ENCODE data around the gene ZNF331.

Gene ZNF331

DNA sequence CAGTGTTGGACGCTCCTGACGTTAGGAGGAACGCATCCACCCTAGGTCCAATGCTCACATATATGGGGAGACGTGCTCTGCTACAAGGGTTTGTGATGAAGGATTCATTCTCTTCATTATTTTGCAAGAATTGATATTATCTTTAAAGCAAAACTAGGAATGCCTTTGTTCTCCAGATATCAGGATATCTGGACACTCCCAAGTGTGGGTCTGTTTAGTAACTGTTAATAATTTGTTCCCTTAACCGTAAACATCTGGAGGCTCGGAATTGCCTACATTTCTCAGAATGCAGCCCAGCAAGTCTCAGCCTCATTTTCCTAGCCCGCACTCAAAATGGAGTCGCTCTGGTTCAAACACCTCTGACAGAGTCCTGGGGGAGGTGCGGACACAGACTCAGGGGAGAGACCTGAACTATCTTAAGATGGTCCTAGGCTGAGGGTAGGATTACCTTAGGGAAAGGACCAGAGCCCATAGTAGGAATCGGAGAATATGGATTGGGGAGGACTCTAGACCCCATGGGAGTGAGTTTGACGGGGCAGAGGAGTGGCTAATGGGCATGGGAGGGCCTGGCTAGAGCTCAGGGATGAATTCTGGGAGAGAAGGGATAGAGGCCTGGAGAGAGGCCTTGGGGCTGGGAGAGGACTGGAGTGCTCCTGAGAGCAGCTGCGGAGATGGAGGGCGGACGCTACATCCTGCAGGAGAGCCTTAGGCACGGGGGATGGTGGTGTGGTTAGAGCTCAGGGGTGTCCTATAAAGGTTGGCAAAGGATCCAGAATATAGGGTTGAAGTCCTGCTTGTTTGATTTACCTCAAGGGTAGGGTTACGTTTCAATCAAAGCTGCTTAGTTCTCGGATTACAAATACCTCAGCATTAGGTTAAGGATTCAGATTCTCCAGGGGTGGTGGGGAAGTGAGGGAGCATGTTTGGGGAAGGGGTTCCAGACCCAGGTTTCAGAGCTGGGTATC, 43.2 kb downstream of the ZNF331 start:
- ATAC-seq (peak; percentile 26), DNase-seq (no peak)
- H3K27me3 Mint-ChIP-seq, result no peaks in the 10 kb centered on the region
- H3K9me3 Mint-ChIP-seq, result peaks cover 27 to 57% of the 10 kb centered on the region in 2 donors
- H3K4me1 Mint-ChIP-seq, result no peaks in the 10 kb centered on the region
- peak overlapping the region in 1 of 2 donors; percentile 85 for H3K27ac Mint-ChIP-seq
- no peak overlapping the region for H3K4me3 Mint-ChIP-seq

DNA sequence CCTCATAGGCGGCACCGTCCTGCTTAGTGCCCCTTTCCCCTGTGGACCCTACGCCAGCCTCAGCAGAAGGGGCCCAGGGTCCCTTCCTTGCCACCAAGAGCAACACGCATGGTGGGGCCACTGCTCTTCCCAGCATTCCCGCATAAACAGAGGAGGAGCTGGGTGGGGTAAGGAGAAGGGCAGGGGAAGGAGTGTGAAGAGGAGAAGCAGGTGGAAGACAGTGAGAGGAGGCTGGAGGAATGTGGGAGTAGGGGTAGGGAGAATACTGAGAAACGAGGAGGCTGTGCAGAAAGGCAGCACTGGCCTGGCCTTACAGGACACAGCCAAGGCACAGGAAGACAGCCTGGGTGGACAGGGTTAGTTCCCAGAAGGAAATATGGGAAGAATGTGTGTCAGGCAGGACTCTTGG, 43.9 kb downstream of the ZNF331 start:
- Mint-ChIP-seq H3K27ac (peak overlapping the region in 1 of 2 donors; percentile 77), H3K27me3 (no peaks in the 10 kb centered on the region), H3K9me3 (peaks cover 30 to 58% of the 10 kb centered on the region in 2 donors), H3K4me1 (no peaks in the 10 kb centered on the region), H3K4me3 (no peak overlapping the region)
- ATAC-seq, result no peak
- DNase-seq, result no peak

DNA sequence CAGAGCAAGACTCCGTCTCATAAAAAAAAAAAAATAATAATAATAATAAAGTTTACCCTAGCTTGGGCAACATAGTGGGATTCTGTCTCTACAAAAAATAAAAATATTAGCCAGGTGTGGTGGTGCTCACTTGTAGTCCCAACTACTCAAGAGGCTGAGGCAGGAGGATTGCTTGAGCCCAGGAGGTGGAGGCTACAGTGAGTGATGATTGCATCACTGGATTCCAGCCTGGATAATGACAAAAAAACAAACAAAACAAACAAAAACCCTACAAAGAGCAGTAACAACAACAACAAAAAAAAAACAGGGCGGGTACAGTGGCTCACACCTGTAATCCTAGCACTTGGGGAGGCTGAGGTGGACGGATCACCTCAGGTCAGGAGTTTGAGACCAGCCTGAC, 45.2 kb downstream of the ZNF331 start:
- Mint-ChIP-seq H3K27me3 (no peaks in the 10 kb centered on the region), H3K4me1 (no peaks in the 10 kb centered on the region), H3K4me3 (no peak overlapping the region), H3K9me3 (peaks cover 23 to 45% of the 10 kb centered on the region in 2 donors), H3K27ac (no peak overlapping the region)
- no peak for ATAC-seq
- DNase-seq, result no peak

DNA sequence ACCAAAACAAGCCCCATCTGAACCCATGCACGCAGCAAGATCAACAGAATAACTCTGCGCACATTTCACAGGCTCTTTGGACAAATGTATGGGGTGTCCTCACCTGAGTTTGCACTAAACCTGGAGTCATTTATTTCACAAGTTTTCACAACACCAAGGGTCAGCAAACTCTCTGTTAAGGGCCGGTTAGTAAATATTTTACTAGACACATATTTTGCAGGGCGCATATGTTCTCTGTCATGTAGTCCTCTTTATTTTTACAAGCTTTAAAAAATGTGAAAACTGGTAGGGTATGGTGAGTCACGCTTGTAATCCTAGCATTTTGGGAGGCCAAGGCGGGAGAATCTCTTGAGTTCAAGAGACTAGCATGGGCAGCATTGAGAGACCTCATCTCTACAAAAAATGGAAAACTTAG, 48.3 kb downstream of the ZNF331 start:
- ATAC-seq (no peak), DNase-seq (no peak)
- H3K27me3 Mint-ChIP-seq, result no peaks in the 10 kb centered on the region
- H3K9me3 Mint-ChIP-seq, result peaks cover 14 to 36% of the 10 kb centered on the region in 2 donors
- H3K4me1 Mint-ChIP-seq, result no peaks in the 10 kb centered on the region
- no peak overlapping the region for H3K4me3 Mint-ChIP-seq
- no peak overlapping the region for H3K27ac Mint-ChIP-seq

DNA sequence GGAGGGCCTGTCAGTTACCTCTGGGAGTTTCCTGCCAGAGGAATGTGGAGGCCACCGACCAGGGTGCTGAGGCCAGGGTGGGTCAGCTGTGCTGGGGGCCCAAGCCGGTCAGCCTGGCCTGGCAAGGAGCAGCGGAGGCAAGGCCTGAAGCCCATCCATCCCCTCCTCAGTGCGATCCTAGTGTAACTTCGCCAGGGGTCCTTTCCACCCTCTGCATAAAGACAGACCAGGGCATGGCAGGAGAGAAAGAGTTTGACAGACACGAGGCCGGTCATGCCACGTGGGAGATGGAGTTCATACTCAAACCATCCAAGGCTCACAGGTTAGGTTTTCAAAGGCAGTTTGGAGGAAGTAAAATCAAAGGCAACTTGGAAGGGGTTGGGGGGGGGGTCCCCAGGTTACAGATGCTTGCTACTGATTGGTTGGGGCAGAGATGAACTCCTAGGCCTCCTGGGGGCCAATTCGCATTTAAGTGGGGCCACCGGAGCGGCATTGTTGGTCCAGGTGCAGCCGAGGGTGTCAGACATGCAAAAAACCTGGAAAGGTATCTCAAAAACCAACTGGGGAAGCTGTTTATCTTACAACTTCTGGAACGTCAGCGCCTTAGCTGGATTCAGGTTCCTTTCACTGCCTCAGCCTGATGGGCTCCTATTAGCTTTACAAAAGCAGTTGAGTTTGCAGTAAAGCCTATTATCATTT, 57.0 kb downstream of the ZNF331 start:
- DNase-seq (no peak), ATAC-seq (no peak)
- peaks cover 6 to 30% of the 10 kb centered on the region in 2 donors for H3K9me3 Mint-ChIP-seq
- no peak overlapping the region for H3K27ac Mint-ChIP-seq
- H3K4me1 Mint-ChIP-seq, result no peaks in the 10 kb centered on the region
- H3K27me3 Mint-ChIP-seq, result no peaks in the 10 kb centered on the region
- no peak overlapping the region for H3K4me3 Mint-ChIP-seq

DNA sequence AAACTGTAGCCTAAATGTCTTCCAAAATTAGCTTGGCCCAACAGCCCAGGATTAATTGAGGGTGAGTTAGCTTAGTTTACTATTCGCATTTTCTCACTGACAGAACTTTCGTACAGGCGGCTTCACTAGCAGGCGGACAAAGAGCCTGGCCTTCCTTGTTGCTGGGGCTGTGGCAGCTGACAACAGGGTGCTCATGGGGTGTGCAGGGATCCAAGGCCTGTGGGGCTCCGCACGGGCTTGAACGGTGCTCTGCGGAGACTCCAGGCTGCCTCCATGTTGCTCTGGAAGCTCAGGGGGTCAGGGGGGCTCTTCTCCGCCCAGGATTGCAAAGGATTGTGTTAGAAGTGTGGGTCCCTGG, 57.5 kb downstream of the ZNF331 start:
- Mint-ChIP-seq H3K9me3 (peaks cover 6 to 30% of the 10 kb centered on the region in 2 donors), H3K4me1 (no peaks in the 10 kb centered on the region), H3K27me3 (no peaks in the 10 kb centered on the region), H3K27ac (no peak overlapping the region), H3K4me3 (no peak overlapping the region)
- DNase-seq (no peak), ATAC-seq (no peak)

DNA sequence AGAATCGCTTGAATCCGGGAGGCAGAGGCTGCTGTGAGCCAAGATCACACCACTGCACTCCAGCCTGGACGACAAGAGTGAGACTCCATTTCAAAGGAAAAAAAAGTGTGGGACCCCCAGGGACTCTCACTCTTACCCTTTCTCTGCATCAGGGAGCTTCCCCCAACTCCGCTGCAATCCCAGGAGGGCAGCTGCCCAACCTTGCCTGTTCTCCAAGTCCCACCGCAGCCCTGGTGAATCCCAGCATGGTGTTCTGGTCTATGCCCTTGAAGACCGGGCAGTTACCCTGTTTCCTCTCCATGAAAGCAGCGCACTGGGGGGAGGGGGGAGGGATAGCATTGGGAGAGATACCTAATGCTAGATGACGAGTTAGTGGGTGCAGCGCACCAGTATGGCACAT, 58.1 kb downstream of the ZNF331 start:
- Mint-ChIP-seq H3K27me3 (no peaks in the 10 kb centered on the region), H3K9me3 (peaks cover 5 to 27% of the 10 kb centered on the region in 2 donors)

DNA sequence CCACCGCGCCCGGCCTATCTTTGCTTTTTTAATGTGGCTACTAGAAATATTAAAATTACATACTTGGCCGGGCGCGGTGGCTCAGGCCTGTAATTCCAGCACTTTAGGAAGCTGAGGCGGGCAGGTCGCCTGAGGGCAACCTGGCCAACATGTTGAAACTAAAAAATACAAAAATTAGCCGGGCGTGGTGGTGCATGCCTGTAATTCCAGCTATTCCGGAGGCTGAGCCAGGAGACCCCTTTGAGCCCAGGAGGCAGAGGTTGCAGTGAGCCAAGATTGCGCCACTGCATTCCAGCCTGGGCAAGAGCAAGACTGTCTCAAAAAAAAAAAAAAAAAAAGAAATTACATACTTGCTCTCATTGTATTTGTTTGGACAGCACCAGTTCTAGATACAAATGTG, 59.1 kb downstream of the ZNF331 start:
- ATAC-seq, result no peak
- no peak overlapping the region for H3K27ac Mint-ChIP-seq
- no peaks in the 10 kb centered on the region for H3K27me3 Mint-ChIP-seq
- H3K9me3 Mint-ChIP-seq, result peaks cover 0 to 26% of the 10 kb centered on the region in 2 donors
- H3K4me3 Mint-ChIP-seq, result no peak overlapping the region
- H3K4me1 Mint-ChIP-seq, result no peaks in the 10 kb centered on the region
- no peak for DNase-seq

More for the DNA sequence above, 58.1 kb downstream of the ZNF331 start:
- Mint-ChIP-seq H3K4me1 (no peaks in the 10 kb centered on the region), H3K27ac (no peak overlapping the region), H3K4me3 (no peak overlapping the region)
- ATAC-seq, result no peak
- no peak for DNase-seq

DNA sequence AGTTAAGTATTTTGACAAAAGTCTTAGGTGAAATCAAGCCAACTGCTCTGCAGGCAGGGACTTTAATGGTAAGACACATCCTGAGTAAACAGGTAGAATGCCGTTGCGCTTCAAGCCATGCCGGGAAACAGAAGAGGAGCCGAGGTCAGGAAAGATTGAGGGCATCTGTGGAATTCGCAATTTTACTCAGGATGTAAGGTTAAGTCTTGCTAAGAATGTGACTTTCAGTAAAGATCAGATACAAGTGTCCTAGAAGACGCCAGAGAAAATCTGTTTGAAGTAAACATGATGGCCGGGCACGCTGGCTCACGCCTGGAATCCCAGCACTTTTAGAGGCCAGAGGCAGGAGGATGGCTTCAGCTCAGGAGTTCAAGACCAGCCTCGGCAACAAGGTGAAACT, 60.4 kb downstream of the ZNF331 start:
- ATAC-seq, result no peak
- DNase-seq, result no peak
- H3K4me1 Mint-ChIP-seq, result no peaks in the 10 kb centered on the region
- peaks cover 3 to 28% of the 10 kb centered on the region in 2 donors for H3K9me3 Mint-ChIP-seq
- H3K4me3 Mint-ChIP-seq, result no peak overlapping the region
- no peak overlapping the region for H3K27ac Mint-ChIP-seq
- H3K27me3 Mint-ChIP-seq, result no peaks in the 10 kb centered on the region

DNA sequence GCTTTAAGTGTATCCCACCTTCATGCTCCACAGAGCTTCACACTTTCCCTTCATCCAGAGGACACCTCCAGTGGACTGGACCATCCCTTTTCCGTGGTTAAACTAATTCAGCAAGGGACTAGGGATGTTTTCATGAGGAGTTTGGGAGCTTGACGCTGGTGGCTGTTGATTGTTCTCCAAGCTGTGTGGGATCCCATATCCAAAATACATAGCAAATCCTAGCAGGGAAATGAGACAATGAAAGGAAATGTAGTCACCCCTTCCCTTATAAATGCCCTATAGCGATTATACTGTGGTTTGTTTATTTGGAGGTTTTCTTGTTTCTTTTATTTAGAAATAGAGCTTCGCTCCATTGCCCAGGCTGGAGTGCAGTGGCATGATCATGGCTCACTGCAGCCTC, 62.3 kb downstream of the ZNF331 start:
- no peak for DNase-seq
- ATAC-seq, result no peak
- peaks cover 4 to 20% of the 10 kb centered on the region in 2 donors for H3K9me3 Mint-ChIP-seq
- H3K4me3 Mint-ChIP-seq, result no peak overlapping the region
- H3K27me3 Mint-ChIP-seq, result no peaks in the 10 kb centered on the region
- H3K27ac Mint-ChIP-seq, result no peak overlapping the region
- H3K4me1 Mint-ChIP-seq, result no peaks in the 10 kb centered on the region

DNA sequence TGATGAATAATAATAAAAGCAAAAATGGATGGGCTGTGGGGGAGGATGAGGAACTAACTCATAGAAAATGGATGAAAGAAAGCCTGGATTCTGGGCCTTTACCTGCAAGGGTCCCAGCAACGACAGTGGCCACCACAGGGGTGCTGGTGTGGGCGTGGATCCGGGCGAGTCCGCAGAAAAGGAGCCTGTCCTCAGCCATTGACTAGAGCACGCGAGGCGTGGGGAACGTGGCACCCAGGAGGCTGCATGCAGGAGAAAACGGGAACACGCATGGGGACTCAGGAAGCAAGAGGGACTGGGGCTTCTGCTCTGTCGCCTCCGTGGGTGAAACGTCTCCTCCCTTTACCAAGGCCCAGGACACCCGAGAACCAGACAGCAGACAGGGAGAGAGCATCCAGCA, 68.1 kb downstream of the ZNF331 start:
- no peak for DNase-seq
- Mint-ChIP-seq H3K27me3 (no peaks in the 10 kb centered on the region), H3K4me3 (no peak overlapping the region), H3K27ac (peak overlapping the region in 1 of 2 donors; percentile 36), H3K4me1 (no peaks in the 10 kb centered on the region), H3K9me3 (peaks cover 4 to 17% of the 10 kb centered on the region in 2 donors)
- no peak for ATAC-seq

DNA sequence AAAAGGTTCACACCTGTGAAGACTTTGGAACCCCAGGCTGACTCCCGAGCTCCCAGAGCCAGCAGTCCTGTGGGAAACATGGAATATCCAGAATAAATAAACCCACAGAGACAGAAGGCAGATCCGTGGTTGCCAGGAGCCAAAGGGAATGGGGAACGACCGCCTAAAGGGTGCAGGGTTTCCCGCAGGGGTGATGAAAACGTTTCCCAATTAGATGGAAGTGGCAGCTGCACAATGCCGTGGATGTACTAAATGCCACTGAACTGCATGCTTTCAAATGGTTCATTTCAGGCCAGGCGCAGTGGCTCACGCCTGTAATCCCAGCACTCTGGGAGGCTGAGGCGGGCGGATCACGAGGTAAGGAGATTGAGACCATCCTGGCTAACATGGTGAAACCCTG, 70.4 kb downstream of the ZNF331 start:
- Mint-ChIP-seq H3K27me3 (no peaks in the 10 kb centered on the region), H3K4me3 (no peak overlapping the region), H3K4me1 (no peaks in the 10 kb centered on the region), H3K9me3 (peaks cover 6 to 25% of the 10 kb centered on the region in 2 donors), H3K27ac (no peak overlapping the region)
- DNase-seq, result no peak
- no peak for ATAC-seq

DNA sequence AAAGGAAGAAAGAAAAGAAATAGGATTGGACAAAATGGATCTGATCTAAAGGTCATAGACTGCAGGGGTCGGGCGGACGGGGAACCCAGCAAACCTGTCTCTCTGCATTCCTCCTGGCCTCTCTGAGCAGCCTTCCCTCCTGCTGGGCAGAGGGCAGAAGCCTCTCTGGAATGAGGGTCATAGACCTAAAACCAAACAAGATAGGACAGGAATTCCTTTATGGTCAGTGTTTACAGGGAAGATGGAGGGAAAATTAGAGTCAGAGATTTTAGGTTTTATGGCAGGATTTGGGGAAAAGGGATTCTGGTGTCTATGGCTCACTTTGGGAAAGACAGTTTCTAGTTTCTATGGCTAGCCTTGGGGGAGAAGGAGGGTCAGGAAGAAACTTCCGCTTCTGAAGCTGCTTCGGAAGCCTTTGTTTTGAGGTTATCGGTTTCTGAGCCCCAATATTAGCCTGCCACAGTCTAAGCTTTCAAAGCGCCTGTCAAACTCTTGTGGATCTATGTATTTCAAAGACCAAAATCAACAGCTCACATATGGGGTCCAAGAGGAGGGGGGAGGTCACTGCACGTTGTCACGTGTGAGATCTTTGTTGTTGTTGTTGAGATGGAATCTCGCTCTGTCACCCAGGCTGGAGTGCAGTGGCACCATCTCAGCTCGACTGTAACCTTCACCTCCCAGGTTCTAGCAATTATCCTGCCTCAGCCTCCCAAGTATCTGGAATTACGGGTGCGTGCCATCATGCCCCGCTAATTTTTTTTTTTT, 75.0 kb downstream of the ZNF331 start:
- peaks cover 12 to 14% of the 10 kb centered on the region in 2 donors for H3K9me3 Mint-ChIP-seq
- no peak for ATAC-seq
- no peak overlapping the region for H3K4me3 Mint-ChIP-seq

DNA sequence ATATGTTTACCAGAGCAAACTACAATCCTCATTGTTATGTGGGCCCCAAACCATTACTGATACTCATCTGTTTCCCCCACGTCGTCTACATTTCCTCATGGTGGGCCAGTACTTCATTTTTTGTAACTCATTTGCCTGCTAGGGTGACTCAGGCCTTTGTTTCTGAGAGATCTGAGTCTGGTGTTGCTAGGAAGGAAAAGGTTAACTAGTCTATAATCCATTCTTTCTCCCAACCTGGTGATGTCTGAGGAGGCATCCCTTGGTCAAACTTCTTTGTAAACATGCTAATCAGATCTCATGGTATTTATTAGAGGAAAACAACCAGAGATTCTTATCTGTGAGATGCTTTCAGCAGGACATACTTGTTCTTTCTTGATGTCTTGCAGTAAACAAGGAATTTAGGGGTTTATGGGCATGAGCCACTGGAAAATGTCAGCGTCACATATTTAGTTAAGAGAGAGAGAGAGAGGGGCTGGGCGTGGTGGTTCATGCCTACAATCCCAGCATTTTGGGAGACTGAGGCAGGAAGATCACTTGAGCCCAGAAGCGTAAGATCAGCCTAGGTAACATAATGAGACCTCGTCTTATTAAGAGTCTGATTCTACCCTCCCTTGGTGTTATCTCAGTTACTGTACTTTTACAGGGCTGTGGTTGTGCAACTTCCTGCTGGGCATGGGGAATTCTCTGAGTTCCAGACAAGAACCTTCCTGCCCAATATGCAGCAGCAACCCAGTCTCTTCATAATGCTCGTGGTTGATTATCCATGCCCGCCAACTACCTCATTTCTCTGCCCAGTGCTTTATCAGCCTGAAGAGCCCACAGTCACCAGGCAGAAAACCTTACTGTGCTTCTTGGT, 84.2 kb downstream of the ZNF331 start:
- Mint-ChIP-seq H3K9me3 (peaks cover 0 to 8% of the 10 kb centered on the region in 2 donors), H3K4me1 (no peaks in the 10 kb centered on the region), H3K27me3 (no peaks in the 10 kb centered on the region), H3K27ac (peak overlapping the region in 1 of 2 donors; percentile 10), H3K4me3 (no peak overlapping the region)
- ATAC-seq (no peak), DNase-seq (no peak)

More for the DNA sequence above, 75.0 kb downstream of the ZNF331 start:
- Mint-ChIP-seq H3K27ac (peak overlapping the region in 1 of 2 donors; percentile 29), H3K27me3 (no peaks in the 10 kb centered on the region), H3K4me1 (no peaks in the 10 kb centered on the region)
- no peak for DNase-seq

Data from stimulated activated naive CD8-positive, alpha-beta T cell treated with anti-CD3 and anti-CD28 coated beads, Interleukin-15, amount 100 ng/mL, for 72 hours (primary cell).